Skeletal muscle tissue (tissue), 4 donors: ENCODE data around the gene MOCS1. TPM values are rescaled to one million over a fixed set of nuclear protein-coding genes. Genes with fewer than 3 reads are reported as not detected.

Experiments used
- H3K27ac ChIP-seq: one replicate; pipeline ENCODE4 v1.7.0; 2013; ENCODE audit warnings: mild to moderate bottlenecking, low read depth, low read length, inconsistent platforms
- H3K27me3 ChIP-seq, 3 donors: one replicate each; pipeline ENCODE4 v1.7.0; 2013; ENCODE audit warnings: low read length in 3 of 3; ENCODE audit not compliant: control insufficient read depth in 3 of 3, insufficient read depth in 3 of 3
- H3K36me3 ChIP-seq, 3 donors: one replicate each; pipeline ENCODE4 v1.7.0; 2013; ENCODE audit warnings: low read length in 3 of 3; ENCODE audit not compliant: control insufficient read depth in 3 of 3, insufficient read depth in 3 of 3
- H3K4me1 ChIP-seq, 3 donors: one replicate each; pipeline ENCODE4 v1.7.0; 2013; ENCODE audit warnings: low read length in 3 of 3, mild to moderate bottlenecking in 3 of 3; ENCODE audit not compliant: control insufficient read depth in 3 of 3, insufficient read depth in 3 of 3
- H3K4me3 ChIP-seq, 3 donors: one replicate each; pipeline ENCODE4 v1.7.0; 2013; ENCODE audit warnings: low read length in 3 of 3
- H3K9ac ChIP-seq, 3 donors: one replicate each; pipeline ENCODE4 v1.7.0; 2013; ENCODE audit warnings: low read length in 3 of 3, mild to moderate bottlenecking in 3 of 3, moderate library complexity in 2 of 3, low read depth in 1 of 3
- H3K9me3 ChIP-seq, 3 donors: one replicate each; pipeline ENCODE4 v1.7.0; 2013; ENCODE audit warnings: low read length in 3 of 3; ENCODE audit not compliant: control insufficient read depth in 3 of 3
- total RNA-seq: library from RNA; depleted of rRNA; stranded (reverse); fragments of >200 nt; gene quantifications from one replicate; pipeline ENCODE4 v1.2.3, GENCODE V29; 2014
- donor health status: Osteomylitis.

MOCS1 gene
- total RNA-seq, 1 donor from 2014 or later = 6.8 TPM

DNA sequence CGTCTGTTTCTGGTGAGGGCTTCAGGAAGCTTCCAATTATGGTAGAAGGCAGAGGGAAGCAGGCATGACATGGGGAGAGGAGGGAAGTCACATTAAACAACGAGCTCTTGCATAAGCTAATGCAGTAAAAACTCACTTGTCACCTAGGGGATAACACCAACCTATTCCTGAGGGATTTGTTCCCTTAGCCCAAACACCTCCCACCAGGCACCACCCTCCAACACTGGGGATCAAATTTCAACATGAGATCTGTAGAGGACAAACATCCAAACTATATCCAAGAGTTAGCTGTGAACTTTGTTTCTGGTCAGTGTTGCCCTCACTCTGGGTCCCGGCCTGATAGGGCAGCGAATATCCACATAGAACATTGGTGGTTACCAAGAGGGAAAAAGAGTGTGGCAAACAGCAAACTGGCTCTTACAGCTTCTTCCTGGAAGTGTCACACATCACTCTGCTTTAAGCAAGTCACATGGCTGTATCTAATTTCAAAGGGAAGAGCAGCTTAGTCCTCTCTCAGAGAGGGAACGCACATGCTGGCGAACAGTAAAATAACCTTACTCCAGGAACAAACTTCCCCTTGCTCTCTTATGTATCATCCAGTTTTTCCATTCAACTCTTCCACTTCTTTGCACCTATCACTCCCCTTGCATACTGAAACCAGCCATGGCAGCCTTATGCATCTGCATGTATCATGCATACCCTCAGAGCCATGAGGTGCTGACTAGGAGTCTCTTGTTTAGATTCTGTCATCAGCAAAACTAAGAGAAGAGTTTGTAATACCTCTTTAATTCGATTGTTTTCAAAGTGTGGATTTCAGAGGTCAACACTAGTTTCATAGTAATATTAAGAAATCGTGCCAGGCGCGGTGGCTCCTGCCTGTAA lies 4.8 kb upstream of the MOCS1 start:
- Histone ChIP-seq H3K27me3 (no peaks in the 10 kb centered on the region), H3K9me3 (no peaks in the 10 kb centered on the region), H3K9ac (no peak overlapping the region), H3K36me3 (no peaks in the 10 kb centered on the region), H3K4me1 (peaks cover 7 to 20% (median 15%) of the 10 kb centered on the region in 3 donors), H3K27ac (peak overlapping the region; percentile 60), H3K4me3 (no peak overlapping the region)

DNA sequence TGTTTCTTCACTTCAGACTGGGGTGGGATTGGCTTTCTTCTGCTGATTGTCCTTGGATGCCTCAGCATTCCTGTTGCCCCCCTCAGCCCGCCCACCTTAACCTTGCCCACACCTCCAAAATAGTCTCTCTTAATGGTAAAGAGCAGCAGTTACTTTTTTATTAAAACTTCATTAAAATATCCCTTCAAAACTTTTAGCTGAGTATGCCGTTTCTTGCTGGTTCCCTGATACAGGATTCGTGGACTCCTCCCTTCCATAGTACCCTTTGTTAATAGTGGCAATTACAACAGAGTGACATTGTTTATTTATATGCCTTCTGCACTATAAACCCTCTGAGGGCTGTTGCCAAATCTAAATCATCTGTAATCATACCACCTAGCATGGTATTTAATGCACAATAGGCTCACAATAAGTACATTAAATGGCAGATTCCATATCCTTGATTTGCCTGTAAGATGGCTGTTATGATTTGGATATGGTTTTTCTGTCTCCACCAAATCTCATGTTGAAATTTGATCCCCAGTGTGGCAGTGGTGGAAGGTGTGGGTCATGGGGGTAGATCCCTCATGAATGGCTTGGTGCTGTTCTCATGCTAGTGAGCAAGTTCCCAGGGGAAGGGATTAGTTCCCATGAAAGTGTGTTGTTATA lies 3.5 kb upstream of the MOCS1 start:
- H3K27me3 ChIP-seq = no peaks in the 10 kb centered on the region
- peaks cover 15 to 27% (median 26%) of the 10 kb centered on the region in 3 donors for H3K4me1 ChIP-seq
- peak overlapping the region; percentile 60 for H3K27ac ChIP-seq
- no peaks in the 10 kb centered on the region for H3K9me3 ChIP-seq
- no peak overlapping the region for H3K9ac ChIP-seq
- H3K4me3 ChIP-seq = no peak overlapping the region
- H3K36me3 ChIP-seq = no peaks in the 10 kb centered on the region

DNA sequence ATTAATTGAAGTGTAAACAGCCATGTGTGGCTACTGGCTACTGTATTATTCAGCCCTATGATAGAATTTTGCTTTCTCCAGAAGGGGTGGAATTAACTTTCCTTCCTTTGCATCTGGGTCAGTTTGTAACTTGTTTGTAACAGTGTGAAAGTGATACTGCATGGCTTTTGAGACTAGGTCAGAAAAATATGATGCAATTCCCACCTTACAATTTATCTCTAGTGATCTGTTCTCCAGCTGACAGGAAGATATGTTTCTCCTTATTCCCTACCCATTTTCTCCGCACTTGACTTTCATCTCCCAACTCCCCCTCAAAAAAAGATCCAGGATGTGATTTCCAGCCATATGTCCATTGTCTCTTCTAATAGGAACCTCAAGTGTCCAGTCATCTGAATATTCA lies 2.6 kb upstream of the MOCS1 start:
- Histone ChIP-seq H3K9ac (no peak overlapping the region), H3K27me3 (no peaks in the 10 kb centered on the region), H3K36me3 (no peaks in the 10 kb centered on the region), H3K27ac (no peak overlapping the region), H3K4me1 (peaks cover 24 to 37% (median 31%) of the 10 kb centered on the region in 3 donors), H3K4me3 (no peak overlapping the region), H3K9me3 (no peaks in the 10 kb centered on the region)

DNA sequence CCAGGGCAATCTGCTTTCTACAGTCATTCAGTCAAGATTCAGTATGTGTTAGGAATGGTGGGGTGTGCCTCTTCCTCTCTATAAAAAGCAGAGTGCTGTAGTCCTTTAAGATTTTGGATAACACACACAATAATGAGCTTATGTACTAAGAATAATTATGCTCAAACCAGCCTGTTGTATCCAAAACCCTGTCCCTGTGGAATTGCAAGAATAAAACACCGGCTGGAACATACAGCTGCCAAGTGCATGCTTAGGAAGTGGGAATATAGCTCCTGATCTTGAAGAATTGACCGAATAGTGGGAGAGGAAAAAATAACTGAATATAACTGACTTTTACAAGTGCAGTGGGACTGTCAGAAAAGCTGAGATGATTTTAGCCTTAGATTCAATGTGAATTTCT lies 979 bp upstream of the MOCS1 start:
- Histone ChIP-seq H3K27ac (no peak overlapping the region), H3K4me3 (no peak overlapping the region), H3K9ac (no peak overlapping the region), H3K4me1 (peaks cover 37 to 53% (median 47%) of the 10 kb centered on the region in 3 donors), H3K36me3 (no peaks in the 10 kb centered on the region), H3K9me3 (no peaks in the 10 kb centered on the region), H3K27me3 (no peaks in the 10 kb centered on the region)

DNA sequence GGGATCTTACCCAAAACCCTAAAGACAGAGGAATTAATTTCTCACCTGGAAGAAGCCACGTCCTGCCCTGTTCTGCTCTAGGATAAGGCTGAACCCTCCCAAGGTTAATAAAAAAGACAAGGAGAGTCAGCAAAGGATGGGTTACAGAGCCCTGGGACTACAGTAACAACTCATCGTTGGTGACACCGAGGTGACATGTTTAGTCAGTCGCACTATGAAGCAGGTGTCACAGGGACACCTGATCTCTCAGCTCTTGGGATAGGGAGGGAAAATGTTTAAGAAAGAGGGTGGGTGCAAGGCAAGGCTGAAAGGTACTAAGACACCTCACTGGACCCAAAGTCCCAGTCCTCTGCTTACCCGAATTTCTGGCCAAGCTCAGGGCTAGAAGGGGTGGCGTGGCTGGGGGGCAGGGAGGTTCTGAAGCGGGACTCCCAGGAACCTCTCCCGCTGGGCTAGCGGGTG lies 562 bp downstream of the MOCS1 start:
- H3K4me1 ChIP-seq = peaks cover 44 to 61% (median 54%) of the 10 kb centered on the region in 3 donors
- H3K27ac ChIP-seq = peak overlapping the region; percentile 90

DNA sequence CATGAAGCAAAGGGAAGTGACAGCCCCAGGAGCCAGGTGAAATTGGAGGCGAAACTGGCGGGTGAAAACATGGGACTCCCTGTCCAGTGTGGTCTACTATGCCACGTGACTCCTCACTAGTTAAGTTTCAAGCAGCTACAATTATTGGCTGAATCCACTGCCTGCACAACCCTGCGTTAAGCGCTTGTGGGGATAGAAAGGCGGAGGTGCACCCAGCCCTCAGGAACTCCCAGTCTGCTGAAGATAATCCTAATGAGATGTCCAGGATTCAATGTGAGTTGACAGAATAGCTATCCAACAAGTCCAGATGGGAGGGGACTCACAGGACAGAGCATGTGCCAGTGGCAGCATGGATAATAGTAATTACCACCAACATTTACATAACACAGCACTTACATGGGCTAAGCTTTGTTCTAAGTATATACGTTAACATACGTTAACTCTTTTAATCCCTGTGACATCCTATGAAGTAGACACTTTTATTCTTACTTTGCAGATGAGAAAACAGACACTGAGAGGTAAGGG lies 1.8 kb downstream of the MOCS1 start:
- Histone ChIP-seq H3K27ac (peak overlapping the region; percentile 90), H3K4me1 (peaks cover 47 to 61% (median 53%) of the 10 kb centered on the region in 3 donors), H3K36me3 (no peaks in the 10 kb centered on the region), H3K27me3 (no peaks in the 10 kb centered on the region), H3K9me3 (no peaks in the 10 kb centered on the region), H3K9ac (peak overlapping the region; percentile 44 to 97 (median 94)), H3K4me3 (peak overlapping the region; percentile 58 to 83 (median 62))

More for the DNA sequence above, 562 bp downstream of the MOCS1 start:
- no peaks in the 10 kb centered on the region for H3K36me3 ChIP-seq
- no peaks in the 10 kb centered on the region for H3K9me3 ChIP-seq
- H3K9ac ChIP-seq = peak overlapping the region; percentile 89 to 97 (median 94)
- H3K4me3 ChIP-seq = peak overlapping the region; percentile 82 to 91 (median 83)
- H3K27me3 ChIP-seq = no peaks in the 10 kb centered on the region

DNA sequence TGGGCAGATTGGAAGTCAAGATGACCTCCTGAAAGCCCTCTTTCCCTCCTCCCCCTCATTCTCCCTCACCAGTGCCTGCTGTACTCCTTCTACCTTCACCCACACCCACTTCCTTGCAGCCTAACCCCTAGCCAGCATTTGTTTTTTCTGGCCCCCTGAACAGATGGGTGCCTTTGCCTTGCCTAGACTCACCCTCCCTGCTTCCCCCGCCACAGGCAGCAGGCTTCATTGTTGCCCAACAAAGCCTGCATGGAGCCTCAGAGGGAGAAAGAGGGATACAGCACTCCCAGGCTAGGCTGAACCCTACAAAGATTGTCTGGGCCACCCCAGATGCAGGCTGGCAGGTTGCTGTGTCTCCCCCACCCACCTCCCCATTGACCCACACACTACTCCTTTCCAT lies 2.7 kb downstream of the MOCS1 start:
- Histone ChIP-seq H3K9ac (peak overlapping the region in 2 of 3 donors; percentile 30 to 97), H3K27me3 (no peaks in the 10 kb centered on the region), H3K4me1 (peaks cover 54 to 67% (median 61%) of the 10 kb centered on the region in 3 donors), H3K4me3 (peak overlapping the region in 2 of 3 donors; percentile 58 to 83), H3K9me3 (no peaks in the 10 kb centered on the region), H3K36me3 (no peaks in the 10 kb centered on the region), H3K27ac (peak overlapping the region; percentile 43)

DNA sequence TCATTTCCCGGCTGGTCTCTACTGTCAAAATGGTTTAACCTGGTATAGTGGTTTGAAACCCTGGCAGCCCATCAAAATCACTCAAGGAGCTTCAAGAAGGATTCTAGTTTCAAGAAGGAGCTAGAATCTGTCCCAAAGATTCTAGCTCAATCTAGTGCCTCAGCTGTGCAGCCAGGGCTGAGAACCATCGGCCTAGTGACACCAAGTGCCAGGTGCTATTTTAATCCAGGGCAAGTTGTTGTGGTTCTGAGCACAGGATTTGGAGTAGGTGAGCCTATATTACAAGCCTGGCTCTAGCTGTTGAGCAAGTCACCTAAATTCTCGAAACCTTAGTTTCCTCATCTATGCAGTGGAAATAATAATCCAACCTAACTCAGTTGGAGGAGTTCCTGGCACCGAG lies 3.7 kb downstream of the MOCS1 start:
- H3K9ac ChIP-seq = peak overlapping the region in 2 of 3 donors; percentile 30 to 68
- H3K36me3 ChIP-seq = peaks cover 6 to 8% (median 7%) of the 10 kb centered on the region in 3 donors
- H3K27ac ChIP-seq = peak overlapping the region; percentile 31
- peak overlapping the region; percentile 32 to 41 (median 41) for H3K4me3 ChIP-seq
- no peaks in the 10 kb centered on the region for H3K27me3 ChIP-seq
- H3K9me3 ChIP-seq = no peaks in the 10 kb centered on the region
- peaks cover 54 to 67% (median 61%) of the 10 kb centered on the region in 3 donors for H3K4me1 ChIP-seq

DNA sequence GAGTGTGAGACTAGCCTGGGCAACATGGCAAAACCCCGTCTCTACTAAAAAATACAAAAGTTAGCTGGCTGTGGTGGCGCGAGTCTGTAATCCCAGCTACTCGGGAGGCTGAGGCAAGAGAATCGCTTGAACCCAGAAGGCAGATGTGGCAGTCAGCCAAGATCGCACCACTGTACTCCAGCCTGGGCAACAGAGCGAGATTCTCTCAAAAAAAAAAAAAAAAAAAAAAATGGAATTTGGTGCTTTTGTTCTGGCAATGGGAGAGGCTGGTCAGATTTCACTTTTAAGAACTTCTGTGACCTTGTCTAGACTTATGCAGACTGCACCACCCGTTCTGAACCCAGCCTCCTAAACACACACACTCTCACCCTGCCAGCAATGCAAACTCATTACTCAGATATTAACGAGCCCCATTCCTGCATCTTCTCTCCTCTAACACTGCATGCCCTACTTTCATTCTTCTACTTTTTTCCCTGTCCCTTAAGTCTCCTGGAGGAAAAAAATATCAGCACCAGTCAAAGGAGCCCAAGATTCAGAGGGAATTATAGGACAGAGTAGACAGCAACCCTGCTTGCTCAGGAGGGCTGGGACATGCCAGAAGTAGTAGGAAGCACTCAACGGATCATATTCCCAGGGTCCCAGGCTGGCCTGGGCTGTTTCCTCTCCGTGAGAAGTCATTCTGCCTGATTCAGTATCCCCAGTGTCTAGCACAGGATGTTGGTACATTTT lies 4.4 kb downstream of the MOCS1 start:
- Histone ChIP-seq H3K4me3 (peak overlapping the region; percentile 32 to 41 (median 41)), H3K9me3 (no peaks in the 10 kb centered on the region), H3K4me1 (peaks cover 54 to 62% (median 61%) of the 10 kb centered on the region in 3 donors), H3K36me3 (peaks cover 12 to 15% (median 13%) of the 10 kb centered on the region in 3 donors), H3K9ac (peak overlapping the region in 2 of 3 donors; percentile 30 to 68), H3K27me3 (no peaks in the 10 kb centered on the region), H3K27ac (peak overlapping the region; percentile 31)
